HCT116 (cell line): ENCODE data around the gene TEX101. TPM values are rescaled to one million over a fixed set of nuclear protein-coding genes. Genes with fewer than 3 reads are reported as not detected.

Source experiments
- ATAC-seq: fragments of 200-7000 bp; cut with Tn5 transposase; 2 replicates; pipeline ENCODE4 v1.9.1; 2020; ENCODE audit warnings: mild to moderate bottlenecking, moderate library complexity
- BruUV-seq: library from RNA; stranded (reverse); fragments of 400-500 nt; replicated peaks from 2 replicates; lab custom pipeline; 2021; lab: Mats Ljungman, UMichigan
- CTCF ChIA-PET: fragments of 300-600 bp; sonication (Branson Sonifier 250); formaldehyde crosslinking; loops from one replicate; lab custom pipeline; 2021; ENCODE audit warnings: antibody characterized with exemption; lab: Charles Lee
- POLR2A ChIA-PET: fragments of 300-600, 350-600 bp; sonication (Branson Sonifier 250); formaldehyde crosslinking; loops from one replicate; lab custom pipeline; 2021; ENCODE audit warnings: antibody characterized with exemption; lab: Charles Lee
- RAD21 ChIA-PET, 2 experiments: fragments of 300-600 bp; sonication (Branson Sonifier 250); formaldehyde crosslinking; loops; one replicate each; lab custom pipeline; 2023; ENCODE audit warnings: low total read pairs in 2 of 2; ENCODE audit not compliant: uncharacterized antibody in 2 of 2, unreplicated experiment in 2 of 2, low non-redundant PET in 1 of 2; lab: Charles Lee
- DNase-seq: peaks from one replicate; pipeline ENCODE4 v3.0.0-alpha.2; 2010; ENCODE audit warnings: low read depth, low spot score
- H2AFZ ChIP-seq: fragments of 200-600 bp; shearing (Covaris generic), sonication (generic); 2 replicates; pipeline ENCODE4 v1.6.1; 2017; ENCODE audit warnings: low read depth, mixed run types, mixed read lengths, antibody characterized with exemption, low read length; ENCODE audit not compliant: poor library complexity, severe bottlenecking
- H3K27ac ChIP-seq: 2 replicates; pipeline ENCODE4 v1.5.1; 2012; ENCODE audit warnings: low read depth, low read length
- H3K27me3 ChIP-seq: fragments of 200-600 bp; sonication (generic); 2 replicates; pipeline ENCODE4 v1.6.1; 2016; ENCODE audit warnings: mixed run types, low read length, mixed read lengths; ENCODE audit not compliant: insufficient read depth
- H3K36me3 ChIP-seq, 2 experiments: fragments of 200-500 bp in 1 of 2; fragments of 200-600 bp in 1 of 2; sonication (Bioruptor generic) in 1 of 2; sonication (generic) in 1 of 2; 2 replicates each; pipeline versions ENCODE4 v1.5.1 to v1.6.1; 2014 to 2016; ENCODE audit warnings: low read length in 2 of 2, inconsistent platforms in 1 of 2, mixed read lengths in 1 of 2, mixed run types in 1 of 2; ENCODE audit not compliant: insufficient read depth in 2 of 2, control insufficient read depth in 1 of 2
- H3K4me1 ChIP-seq, 2 experiments: fragments of 200-600 bp in 1 of 2; sonication (generic) in 1 of 2; 2 replicates each; pipeline versions ENCODE4 v1.5.1 to v1.6.1; 2012 to 2017; ENCODE audit warnings: low read length in 2 of 2, inconsistent platforms in 1 of 2, mild to moderate bottlenecking in 1 of 2, mixed read lengths in 1 of 2, mixed run types in 1 of 2, moderate library complexity in 1 of 2; ENCODE audit not compliant: insufficient read depth in 2 of 2, control insufficient read depth in 1 of 2
- H3K4me2 ChIP-seq: fragments of 200-600 bp; sonication (generic); 2 replicates; pipeline ENCODE4 v1.6.1; 2017; ENCODE audit warnings: mixed run types, low read length, mixed read lengths
- H3K4me3 ChIP-seq, 2 experiments: fragments of 200-600 bp in 1 of 2; sonication (generic) in 1 of 2; replicated peaks in 1 of 2; 2 replicates each; pipeline ENCODE4 v1.5.1; 2011 to 2016; ENCODE audit warnings: low read length in 2 of 2, control low read depth in 1 of 2, low read depth in 1 of 2, mild to moderate bottlenecking in 1 of 2, mixed read lengths in 1 of 2, mixed run types in 1 of 2
- H3K79me2 ChIP-seq: fragments of 200-600 bp; sonication (generic); 2 replicates; pipeline ENCODE4 v1.6.1; 2017; ENCODE audit warnings: mild to moderate bottlenecking, mixed run types, low read length, moderate library complexity, mixed read lengths; ENCODE audit not compliant: insufficient read depth
- H3K9ac ChIP-seq: fragments of 200-600 bp; sonication (generic); 2 replicates; pipeline ENCODE4 v1.6.1; 2016; ENCODE audit warnings: low read length, mixed read lengths
- H3K9me2 ChIP-seq: fragments of 200-600 bp; sonication (generic), shearing (Covaris generic); 2 replicates; pipeline ENCODE4 v1.6.1; 2017; ENCODE audit warnings: mixed run types, mild to moderate bottlenecking, moderate library complexity; ENCODE audit not compliant: insufficient read depth
- H3K9me3 ChIP-seq, 2 experiments: fragments of 200-500 bp in 1 of 2; fragments of 200-600 bp in 1 of 2; sonication (Bioruptor generic) in 1 of 2; sonication (generic) in 1 of 2; 2 replicates each; pipeline ENCODE4 v1.6.1; 2014 to 2017; ENCODE audit warnings: low read length in 2 of 2, mixed read lengths in 2 of 2, inconsistent platforms in 1 of 2, low read depth in 1 of 2, mild to moderate bottlenecking in 1 of 2, mixed run types in 1 of 2, moderate library complexity in 1 of 2; ENCODE audit not compliant: control insufficient read depth in 1 of 2, insufficient read depth in 1 of 2
- H4K20me1 ChIP-seq: fragments of 200-600 bp; sonication (generic), shearing (Covaris generic); 2 replicates; pipeline ENCODE4 v1.6.1; 2017; ENCODE audit warnings: mixed run types, mild to moderate bottlenecking, moderate library complexity; ENCODE audit not compliant: insufficient read depth
- CBX3 ChIP-seq: IDR thresholded peaks from 2 replicates; pipeline ENCODE4 v1.6.1; 2012; ENCODE audit warnings: low read depth
- CEBPB ChIP-seq: IDR thresholded peaks from 2 replicates; pipeline ENCODE4 v1.6.1; 2012; ENCODE audit warnings: low read depth
- CTCF ChIP-seq, 3 experiments: fragments of 200-600 bp in 1 of 3; sonication (generic) in 1 of 3; IDR thresholded peaks in 2 of 3; conservative IDR thresholded peaks in 1 of 3; 2 replicates each; pipeline ENCODE4 v1.5.1; 2012 to 2017; ENCODE audit warnings: low read depth in 2 of 3, low read length in 2 of 3, antibody characterized with exemption in 1 of 3, borderline replicate concordance in 1 of 3, control low read depth in 1 of 3, mild to moderate bottlenecking in 1 of 3, mixed read lengths in 1 of 3, mixed run types in 1 of 3, moderate library complexity in 1 of 3; ENCODE audit not compliant: insufficient read depth in 1 of 3
- EGR1 ChIP-seq: IDR thresholded peaks from 2 replicates; pipeline ENCODE4 v1.6.1; 2012; ENCODE audit warnings: low read depth
- ELF1 ChIP-seq: IDR thresholded peaks from 2 replicates; pipeline ENCODE4 v1.6.1; 2012; ENCODE audit warnings: low read depth, borderline replicate concordance
- EZH2 ChIP-seq: fragments of 200-600 bp; sonication (generic); IDR thresholded peaks from 2 replicates; pipeline ENCODE4 v1.6.1; 2017; ENCODE audit warnings: antibody characterized with exemption, mixed run types
- EZH2phosphoT487 ChIP-seq: fragments of 200-600 bp; IDR thresholded peaks from 2 replicates; pipeline ENCODE4 v1.6.1; 2018; ENCODE audit warnings: antibody characterized with exemption, borderline replicate concordance
- FOSL1 ChIP-seq: IDR thresholded peaks from 2 replicates; pipeline ENCODE4 v1.6.1; 2012; ENCODE audit warnings: low read depth
- POLR2A ChIP-seq: IDR thresholded peaks from 2 replicates; pipeline ENCODE4 v1.7.0; 2011; ENCODE audit warnings: borderline replicate concordance; ENCODE audit not compliant: insufficient read depth, insufficient read length; ENCODE audit errors: extremely low read depth
- POLR2AphosphoS5 ChIP-seq: IDR thresholded peaks from 2 replicates; pipeline ENCODE4 v1.6.1; 2011; ENCODE audit warnings: mild to moderate bottlenecking, low read depth, low read length, moderate library complexity
- RAD21 ChIP-seq: IDR thresholded peaks from 2 replicates; pipeline ENCODE4 v1.6.1; 2012; ENCODE audit warnings: low read depth, mild to moderate bottlenecking
- REST ChIP-seq: IDR thresholded peaks from 2 replicates; pipeline ENCODE4 v1.6.1; 2012; ENCODE audit warnings: low read depth
- SIN3A ChIP-seq: IDR thresholded peaks from 2 replicates; pipeline ENCODE4 v1.6.1; 2012; ENCODE audit warnings: low read depth
- SP1 ChIP-seq: IDR thresholded peaks from 2 replicates; pipeline ENCODE4 v1.6.1; 2012; ENCODE audit warnings: low read depth
- SRF ChIP-seq: IDR thresholded peaks from 2 replicates; pipeline ENCODE4 v1.6.1; 2012; ENCODE audit warnings: low read depth
- ZFX ChIP-seq: fragments of 450-650 bp; IDR thresholded peaks from 2 replicates; pipeline ENCODE4 v1.6.1; 2017
- ZNF274 ChIP-seq: fragments of 200-500 bp; sonication (Bioruptor generic); IDR thresholded peaks from 2 replicates; pipeline ENCODE4 v1.6.1; 2014; ENCODE audit warnings: mild to moderate bottlenecking, low read depth, low read length, inconsistent platforms
- intact Hi-C: fragments of 100-400 bp; cut with micrococcal nuclease; formaldehyde crosslinking; loops from 2 replicates; pipeline ENCODE4 v1.10.0; 2022
- total RNA-seq: library from RNA; stranded (reverse); gene quantifications from one replicate; pipeline ENCODE4 v1.2.1, GENCODE V29; 2021; ENCODE audit not compliant: unreplicated experiment
- TF ChIP-seq, protein P1 (sequence below): IDR thresholded peaks from 2 replicates; pipeline ENCODE4 v1.6.1; 2011; ENCODE audit warnings: mild to moderate bottlenecking, low read length, moderate library complexity; ENCODE audit not compliant: insufficient replicate concordance; ENCODE audit errors: extremely low read depth
- TF ChIP-seq, protein P2 (sequence below): IDR thresholded peaks from 2 replicates; pipeline ENCODE4 v1.6.1; 2012
- TF ChIP-seq, protein P3 (sequence below): IDR thresholded peaks from 2 replicates; pipeline ENCODE4 v1.6.1; 2012

Gene TEX101
- total RNA-seq, 1 experiment from 2014 or later, result not detected

DNA sequence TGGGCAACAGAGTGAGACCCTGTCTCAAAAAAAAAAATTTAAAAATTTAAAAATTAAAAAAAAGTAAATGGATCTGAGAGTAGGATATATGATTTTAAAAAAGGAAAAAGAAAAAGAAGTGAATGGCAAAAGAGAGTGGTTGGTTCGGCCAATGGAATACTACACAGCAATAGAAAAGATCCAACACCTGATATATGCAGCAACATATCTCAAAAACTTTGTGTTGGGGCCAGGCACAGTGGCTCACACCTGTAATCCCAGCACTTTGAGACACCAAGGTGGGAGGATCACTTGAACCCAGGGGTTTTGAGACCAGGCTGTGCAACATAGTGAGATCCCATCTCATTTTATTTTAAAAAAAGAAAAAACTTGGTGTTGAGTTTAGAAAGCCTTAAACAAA lies 52.1 kb downstream of the TEX101 start:
- RAD21 ChIA-PET, result no interaction called here
- Histone ChIP-seq H3K4me1 (peaks cover 22 to 62% of the 10 kb centered on the region in 2 experiments), H3K4me2 (no peak overlapping the region), H3K36me3 (no peaks in the 10 kb centered on the region), H3K4me3 (no peak overlapping the region), H3K9ac (no peak overlapping the region), H3K9me2 (no peaks in the 10 kb centered on the region), H4K20me1 (no peaks in the 10 kb centered on the region), H2AFZ (peak overlapping the region; percentile 63), H3K27ac (no peak overlapping the region), H3K9me3 (no peaks in the 10 kb centered on the region), H3K79me2 (no peaks in the 10 kb centered on the region), H3K27me3 (no peaks in the 10 kb centered on the region)
- CTCF ChIA-PET, result interaction anchor here (1.6 kb wide), 1 partner anchor 20 kb away, joined by 5 read pairs; no protein-coding TSS in a partner anchor
- no peak for ATAC-seq
- no peak for DNase-seq
- no TSS peak for BruUV-seq
- TF ChIP-seq, protein P1, sequence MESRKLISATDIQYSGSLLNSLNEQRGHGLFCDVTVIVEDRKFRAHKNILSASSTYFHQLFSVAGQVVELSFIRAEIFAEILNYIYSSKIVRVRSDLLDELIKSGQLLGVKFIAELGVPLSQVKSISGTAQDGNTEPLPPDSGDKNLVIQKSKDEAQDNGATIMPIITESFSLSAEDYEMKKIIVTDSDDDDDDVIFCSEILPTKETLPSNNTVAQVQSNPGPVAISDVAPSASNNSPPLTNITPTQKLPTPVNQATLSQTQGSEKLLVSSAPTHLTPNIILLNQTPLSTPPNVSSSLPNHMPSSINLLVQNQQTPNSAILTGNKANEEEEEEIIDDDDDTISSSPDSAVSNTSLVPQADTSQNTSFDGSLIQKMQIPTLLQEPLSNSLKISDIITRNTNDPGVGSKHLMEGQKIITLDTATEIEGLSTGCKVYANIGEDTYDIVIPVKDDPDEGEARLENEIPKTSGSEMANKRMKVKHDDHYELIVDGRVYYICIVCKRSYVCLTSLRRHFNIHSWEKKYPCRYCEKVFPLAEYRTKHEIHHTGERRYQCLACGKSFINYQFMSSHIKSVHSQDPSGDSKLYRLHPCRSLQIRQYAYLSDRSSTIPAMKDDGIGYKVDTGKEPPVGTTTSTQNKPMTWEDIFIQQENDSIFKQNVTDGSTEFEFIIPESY, result no peak
- no peak for TF ChIP-seq POLR2AphosphoS5
- no peak for TF ChIP-seq EZH2
- no peak for TF ChIP-seq FOSL1
- no peak for TF ChIP-seq ZFX
- TF ChIP-seq EGR1, result no peak
- TF ChIP-seq, protein P2, sequence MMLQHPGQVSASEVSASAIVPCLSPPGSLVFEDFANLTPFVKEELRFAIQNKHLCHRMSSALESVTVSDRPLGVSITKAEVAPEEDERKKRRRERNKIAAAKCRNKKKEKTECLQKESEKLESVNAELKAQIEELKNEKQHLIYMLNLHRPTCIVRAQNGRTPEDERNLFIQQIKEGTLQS, result no peak
- no peak for TF ChIP-seq CTCF (IDR thresholded peaks at IDR 0.05 in 2 of 3, conservative IDR thresholded peaks at IDR 0.05 in 1 of 3; ENCODE audit: borderline replicate concordance in 1 of 3, insufficient read depth in 1 of 3, low read depth in 2 of 3, low read length in 2 of 3)
- no peak for TF ChIP-seq SP1
- no peak for TF ChIP-seq ZNF274
- TF ChIP-seq CBX3, result no peak
- no peak for TF ChIP-seq SIN3A
- no peak for TF ChIP-seq EZH2phosphoT487
- no peak for TF ChIP-seq POLR2A
- TF ChIP-seq SRF, result no peak
- TF ChIP-seq RAD21, result no peak
- TF ChIP-seq ELF1, result no peak
- TF ChIP-seq, protein P3, sequence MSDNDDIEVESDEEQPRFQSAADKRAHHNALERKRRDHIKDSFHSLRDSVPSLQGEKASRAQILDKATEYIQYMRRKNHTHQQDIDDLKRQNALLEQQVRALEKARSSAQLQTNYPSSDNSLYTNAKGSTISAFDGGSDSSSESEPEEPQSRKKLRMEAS, result no peak
- no peak for TF ChIP-seq CEBPB
- TF ChIP-seq REST, result no peak
- intact Hi-C loops, result no loop called here
- POLR2A ChIA-PET, result interaction anchor here (1.3 kb wide), 1 partner anchor 7 kb away, joined by 3 read pairs; no protein-coding TSS in a partner anchor
